ENCODE measurements around the gene NLRC5.

- TF ChIP-seq CTCF (IDR thresholded peaks at IDR 0.05) (peak; percentile 88 to 95 (median 93)), POLR2A (IDR thresholded peaks at IDR 0.05) (no peak), POLR2AphosphoS5 (IDR thresholded peaks at IDR 0.05) (peak in 1 of 2 donors; percentile 18)
These were observed 24.9 kb upstream of the NLRC5 start for GRCh38 chr16:56964243-56965148.
